Peyer's patch (tissue), 4 donors: ENCODE results near the gene POLR3F. TPM values are rescaled to one million over a fixed set of nuclear protein-coding genes. Genes with fewer than 3 reads are reported as not detected.
"Not testable (repeated sequence)": the region's sequence is repeated elsewhere in the genome, so short reads cannot be mapped to it uniquely, and the experiment has no call there.

ENCODE experiments used
- DNase-seq, 3 donors: peaks; one replicate each; pipeline ENCODE4 v3.0.0-alpha.2; 2017 to 2019
- H3K27ac ChIP-seq, 4 donors: fragments of 200-600 bp; sonication (generic); one replicate each; pipeline ENCODE4 v1.5.1; 2016 to 2019
- H3K27me3 ChIP-seq, 2 donors: fragments of 200-600 bp; sonication (generic); one replicate each; pipeline ENCODE4 v1.5.1; 2019
- H3K36me3 ChIP-seq, 3 donors: fragments of 200-600 bp; sonication (generic); one replicate each; pipeline ENCODE4 v1.5.1; 2016 to 2019
- H3K4me1 ChIP-seq, 4 donors: fragments of 200-600 bp; sonication (generic); one replicate each; pipeline ENCODE4 v1.5.1; 2016 to 2019
- H3K4me3 ChIP-seq, 4 donors: fragments of 200-600 bp; sonication (generic); 1 replicate in 3 of 4; 2 replicates in 1 of 4; pipeline ENCODE4 v1.5.1; 2016 to 2019; ENCODE audit warnings: mild to moderate bottlenecking in 1 of 4
- H3K9me3 ChIP-seq, 4 donors: fragments of 200-600 bp; sonication (generic); one replicate each; pipeline ENCODE4 v1.5.1; 2016 to 2019; ENCODE audit warnings: mild to moderate bottlenecking in 1 of 4
- CTCF ChIP-seq, 6 experiments: fragments of 450-650 bp in 4 of 6; fragments of 200-600 bp in 2 of 6; sonication (generic) in 1 of 6; IDR thresholded peaks; one replicate each; pipeline ENCODE4 v1.5.1; 2017 to 2019; ENCODE audit warnings: antibody characterized with exemption in 6 of 6, mild to moderate bottlenecking in 3 of 6, moderate library complexity in 1 of 6
- POLR2A ChIP-seq, 2 donors: fragments of 450-650 bp; IDR thresholded peaks; one replicate each; pipeline ENCODE4 v1.5.1; 2017; ENCODE audit warnings: antibody characterized with exemption in 2 of 2, mild to moderate bottlenecking in 2 of 2, moderate library complexity in 2 of 2
- total RNA-seq, 4 donors: library from RNA; depleted of rRNA; stranded (reverse); fragments of >200 nt; gene quantifications; one replicate each; pipeline ENCODE4 v1.1.0, GENCODE V29; 2016

Gene POLR3F
- total RNA-seq, 4 donors from 2014 or later, result 7.4 to 9.9 (median 8.6) TPM

- TF ChIP-seq POLR2A (IDR thresholded peaks at IDR 0.05) (peak; percentile 71 to 87), CTCF (IDR thresholded peaks at IDR 0.05) (no peak)
- Histone ChIP-seq H3K4me1 (peaks cover 0 to 9% (median 0%) of the 10 kb centered on the region in 4 donors), H3K4me3 (peak within 1 kb of the TSS; percentile 55 to 99 (median 72)), H3K9me3 (no peaks in the 10 kb centered on the region), H3K36me3 (peaks cover 0 to 17% (median 0%) of the 10 kb centered on the region in 3 donors), H3K27ac (peak within 1 kb of the TSS; percentile 92 to 97 (median 96)), H3K27me3 (no peaks in the 10 kb centered on the region)
- peak; percentile 96 to 100 (median 98) for DNase-seq
These were observed 40.3 kb downstream of the POLR3F start, which contains the start of gene SEC23B for GRCh38 chr20:18507218-18508191. TSS of gene SEC23B (plus strand) at chr20:18507940. CDS start at chr20:18510836, 2,896 bp downstream.

GRCh38 chr20:18511571-18511970 is 44.4 kb downstream of the POLR3F start:
- no peaks in the 10 kb centered on the region for H3K9me3 ChIP-seq
- peaks cover 0 to 52% (median 0%) of the 10 kb centered on the region in 3 donors for H3K36me3 ChIP-seq
- H3K4me1 ChIP-seq, result peaks cover 0 to 9% (median 0%) of the 10 kb centered on the region in 4 donors

GRCh38 chr20:18513208-18513607 is 46.0 kb downstream of the POLR3F start:
- no peak overlapping the region for H3K4me3 ChIP-seq
- H3K4me1 ChIP-seq, result peaks cover 0 to 8% (median 0%) of the 10 kb centered on the region in 4 donors
- peaks cover 0 to 60% (median 0%) of the 10 kb centered on the region in 3 donors for H3K36me3 ChIP-seq
- TF ChIP-seq POLR2A (IDR thresholded peaks at IDR 0.05), result no peak
- TF ChIP-seq CTCF (IDR thresholded peaks at IDR 0.05), result no peak
- no peak for DNase-seq
- H3K27ac ChIP-seq, result no peak overlapping the region
- no peaks in the 10 kb centered on the region for H3K9me3 ChIP-seq
- H3K27me3 ChIP-seq, result no peaks in the 10 kb centered on the region

More at GRCh38 chr20:18511571-18511970, 44.4 kb downstream of the POLR3F start:
- Histone ChIP-seq H3K27ac (no peak overlapping the region), H3K4me3 (no peak overlapping the region), H3K27me3 (no peaks in the 10 kb centered on the region)
- no peak for TF ChIP-seq CTCF (IDR thresholded peaks at IDR 0.05)
- no peak for TF ChIP-seq POLR2A (IDR thresholded peaks at IDR 0.05)
- DNase-seq, result no peak

GRCh38 chr20:18514127-18514526 is 46.9 kb downstream of the POLR3F start:
- Histone ChIP-seq H3K4me3 (no peak overlapping the region), H3K4me1 (no peaks in the 10 kb centered on the region), H3K27me3 (no peaks in the 10 kb centered on the region), H3K27ac (no peak overlapping the region), H3K9me3 (no peaks in the 10 kb centered on the region), H3K36me3 (peaks cover 0 to 60% (median 0%) of the 10 kb centered on the region in 3 donors)
- no peak for DNase-seq
- TF ChIP-seq POLR2A (IDR thresholded peaks at IDR 0.05) (no peak), CTCF (IDR thresholded peaks at IDR 0.05) (no peak)

- Histone ChIP-seq H3K9me3 (no peaks in the 10 kb centered on the region), H3K36me3 (peaks cover 0 to 51% (median 0%) of the 10 kb centered on the region in 3 donors), H3K4me3 (no peak overlapping the region), H3K27me3 (no peaks in the 10 kb centered on the region), H3K27ac (no peak overlapping the region), H3K4me1 (no peaks in the 10 kb centered on the region)
- no peak for DNase-seq
- no peak for TF ChIP-seq CTCF (IDR thresholded peaks at IDR 0.05)
- TF ChIP-seq POLR2A (IDR thresholded peaks at IDR 0.05), result no peak
These were observed 48.8 kb downstream of the POLR3F start for GRCh38 chr20:18515973-18516372.

- DNase-seq, H3K4me3 ChIP-seq, H3K27ac ChIP-seq, H3K9me3 ChIP-seq, H3K4me1 ChIP-seq, H3K27me3 ChIP-seq: not testable (repeated sequence)
- H3K36me3 ChIP-seq, result peaks cover 0 to 43% (median 0%) of the 10 kb centered on the region in 3 donors
These were observed 54.9 kb downstream of the POLR3F start for GRCh38 chr20:18522066-18522465.
